PC-9 (cell line): Measurements from ENCODE around the gene ENHO. TPM values are rescaled to one million over a fixed set of nuclear protein-coding genes. Genes with fewer than 3 reads are reported as not detected.

Source experiments
- BruUV-seq: library from RNA; stranded (reverse); fragments of 400-500 nt; replicated peaks from 2 replicates; lab custom pipeline; 2021; lab: Mats Ljungman, UMichigan
- CTCF ChIA-PET: fragments of 300-600 bp; sonication (Branson Sonifier 250); formaldehyde crosslinking; loops from one replicate; lab custom pipeline; 2022; ENCODE audit warnings: antibody characterized with exemption; lab: Charles Lee
- POLR2A ChIA-PET: fragments of 300-600 bp; sonication (Branson Sonifier 250); formaldehyde crosslinking; loops from one replicate; lab custom pipeline; 2022; ENCODE audit warnings: antibody characterized with exemption; ENCODE audit not compliant: unreplicated experiment; lab: Charles Lee
- DNase-seq, 2 experiments: peaks; one replicate each; pipeline versions ENCODE4 v3.0.0 to v3.0.0-alpha.2; 2015 to 2022; ENCODE audit warnings: mixed read lengths in 1 of 2
- H2AFZ ChIP-seq: fragments of 200-600 bp; sonication (generic); 2 replicates; pipeline ENCODE4 v1.8.1; 2017; ENCODE audit warnings: antibody characterized with exemption
- H3F3A ChIP-seq: fragments of 200-600 bp; sonication (generic); 2 replicates; pipeline ENCODE4 v1.8.1; 2017; ENCODE audit warnings: antibody characterized with exemption, mild to moderate bottlenecking, low read depth; ENCODE audit not compliant: insufficient read depth
- H3K27ac ChIP-seq: fragments of 200-600 bp; sonication (generic); 2 replicates; pipeline ENCODE4 v1.6.1; 2016; ENCODE audit warnings: mixed run types
- H3K27me3 ChIP-seq: fragments of 200-600 bp; sonication (generic); 2 replicates; pipeline ENCODE4 v1.6.1; 2016; ENCODE audit warnings: low read depth, mixed run types; ENCODE audit not compliant: insufficient read depth
- H3K36me3 ChIP-seq: fragments of 200-600 bp; sonication (generic); 2 replicates; pipeline ENCODE4 v1.6.1; 2016; ENCODE audit warnings: low read depth, mixed run types
- H3K4me1 ChIP-seq: fragments of 200-600 bp; sonication (generic); replicated peaks from 2 replicates; pipeline ENCODE4 v1.6.1; 2016; ENCODE audit warnings: mixed run types; ENCODE audit not compliant: insufficient read depth
- H3K4me2 ChIP-seq: fragments of 200-600 bp; sonication (generic); 2 replicates; pipeline ENCODE4 v1.6.1; 2017; ENCODE audit warnings: mixed run types
- H3K4me3 ChIP-seq: fragments of 200-600 bp; sonication (generic); 2 replicates; pipeline ENCODE4 v1.6.1; 2016; ENCODE audit warnings: mixed run types
- H3K79me2 ChIP-seq: fragments of 200-600 bp; sonication (generic); 2 replicates; pipeline ENCODE4 v1.6.1; 2017; ENCODE audit warnings: low read depth, mixed run types
- H3K9me2 ChIP-seq: fragments of 200-600 bp; sonication (generic); 2 replicates; pipeline ENCODE4 v1.8.1; 2017; ENCODE audit warnings: mild to moderate bottlenecking; ENCODE audit not compliant: insufficient read depth
- H3K9me3 ChIP-seq: fragments of 200-600 bp; sonication (generic); 2 replicates; pipeline ENCODE4 v1.8.1; 2016; ENCODE audit warnings: low read depth; ENCODE audit not compliant: insufficient read depth
- H4K20me1 ChIP-seq: fragments of 200-600 bp; sonication (generic); 2 replicates; pipeline ENCODE4 v1.8.1; 2017; ENCODE audit not compliant: insufficient read depth
- CTCF ChIP-seq: fragments of 200-600 bp; sonication (generic); conservative IDR thresholded peaks from 2 replicates; pipeline ENCODE4 v1.6.1; 2017; ENCODE audit warnings: mixed run types, antibody characterized with exemption, mild to moderate bottlenecking, moderate library complexity
- EZH2 ChIP-seq: fragments of 200-600 bp; sonication (generic); IDR thresholded peaks from 2 replicates; pipeline ENCODE4 v1.8.0; 2017; ENCODE audit warnings: antibody characterized with exemption, low read depth
- intact Hi-C: fragments of 100-400 bp; cut with micrococcal nuclease; formaldehyde crosslinking; loops from one replicate; pipeline ENCODE4 v1.10.0; 2022; ENCODE audit not compliant: unreplicated experiment
- total RNA-seq: library from RNA; stranded (reverse); gene quantifications from 2 replicates; pipeline ENCODE4 v1.2.3, GENCODE V29; 2021

Gene ENHO
- total RNA-seq, 1 experiment from 2014 or later, result not detected

- Histone ChIP-seq H3F3A (no peaks in the 10 kb centered on the region), H3K4me3 (no peak overlapping the region), H3K79me2 (no peaks in the 10 kb centered on the region), H2AFZ (no peak overlapping the region), H3K36me3 (no peaks in the 10 kb centered on the region), H3K27ac (no peak overlapping the region), H3K4me2 (no peak overlapping the region), H4K20me1 (no peaks in the 10 kb centered on the region), H3K4me1 (no peaks in the 10 kb centered on the region), H3K9me3 (no peaks in the 10 kb centered on the region), H3K9me2 (no peaks in the 10 kb centered on the region), H3K27me3 (peaks cover 21% of the 10 kb centered on the region)
- ChIA-PET CTCF (no interaction called here), POLR2A (interaction anchor here (0.6 kb wide), 1 partner anchor 141 kb away, joined by 21 read pairs; no protein-coding TSS in a partner anchor)
- BruUV-seq, result no TSS peak
- TF ChIP-seq EZH2 (no peak), CTCF (no peak)
- intact Hi-C loops, result no loop called here
- no peak for DNase-seq
Observed at GRCh38 chr9:34558919-34559623, 36.3 kb upstream of the ENHO start.

- Histone ChIP-seq H3K9me2 (no peaks in the 10 kb centered on the region), H3K4me3 (no peak overlapping the region), H2AFZ (no peak overlapping the region), H3F3A (no peaks in the 10 kb centered on the region), H3K27ac (no peak overlapping the region), H3K27me3 (peaks cover 26% of the 10 kb centered on the region), H4K20me1 (no peaks in the 10 kb centered on the region), H3K79me2 (no peaks in the 10 kb centered on the region), H3K36me3 (no peaks in the 10 kb centered on the region), H3K4me2 (no peak overlapping the region), H3K9me3 (no peaks in the 10 kb centered on the region), H3K4me1 (no peaks in the 10 kb centered on the region)
- ChIA-PET CTCF (no interaction called here), POLR2A (no interaction called here)
- DNase-seq, result no peak
- TF ChIP-seq CTCF (no peak), EZH2 (no peak)
- intact Hi-C loops, result no loop called here
- BruUV-seq, result no TSS peak
Observed at GRCh38 chr9:34558364-34558763, 35.6 kb upstream of the ENHO start.

- CTCF ChIA-PET, result no interaction called here
- H3K27me3 ChIP-seq, result peaks cover 32% of the 10 kb centered on the region
Observed at GRCh38 chr9:34557426-34558321, 34.9 kb upstream of the ENHO start.

More at GRCh38 chr9:34557426-34558321, 34.9 kb upstream of the ENHO start:
- H4K20me1 ChIP-seq, result no peaks in the 10 kb centered on the region
- intact Hi-C loops, result no loop called here
- POLR2A ChIA-PET, result no interaction called here
- no TSS peak for BruUV-seq
- no peaks in the 10 kb centered on the region for H3K9me3 ChIP-seq
- TF ChIP-seq CTCF (no peak), EZH2 (no peak)
- H3K4me3 ChIP-seq, result no peak overlapping the region
- no peaks in the 10 kb centered on the region for H3K9me2 ChIP-seq
- H3K36me3 ChIP-seq, result no peaks in the 10 kb centered on the region
- no peaks in the 10 kb centered on the region for H3K79me2 ChIP-seq
- H2AFZ ChIP-seq, result no peak overlapping the region
- no peak overlapping the region for H3K27ac ChIP-seq
- no peak overlapping the region for H3K4me2 ChIP-seq
- no peak for DNase-seq
- no peaks in the 10 kb centered on the region for H3K4me1 ChIP-seq
- no peaks in the 10 kb centered on the region for H3F3A ChIP-seq
